Hepatic stellate cell (primary cell): Measurements from ENCODE around the gene SCAF11.

Experiments used
- DNase-seq: peaks from one replicate; pipeline ENCODE4 v3.0.0; 2011; ENCODE audit warnings: low spot score

The SCAF11 gene

DNA sequence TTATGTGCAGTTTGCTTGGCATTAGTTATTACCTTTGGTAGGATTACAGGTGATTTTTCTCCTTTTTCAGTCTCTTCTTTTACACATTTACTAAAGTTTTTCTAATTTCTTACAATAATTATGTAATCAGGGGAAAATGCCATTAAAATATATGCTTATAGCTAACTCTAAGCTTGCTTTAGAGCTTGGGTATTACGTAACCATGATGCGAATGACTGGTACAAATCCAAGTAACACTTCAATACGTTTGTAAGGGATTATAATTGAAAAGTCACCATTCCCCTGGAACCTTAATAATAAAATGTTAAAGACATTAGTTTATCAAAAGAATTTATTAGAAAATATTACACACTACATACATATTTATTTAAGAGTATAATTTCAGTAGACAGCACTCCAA, 71.6 kb downstream of the SCAF11 start:
- no peak for DNase-seq

DNA sequence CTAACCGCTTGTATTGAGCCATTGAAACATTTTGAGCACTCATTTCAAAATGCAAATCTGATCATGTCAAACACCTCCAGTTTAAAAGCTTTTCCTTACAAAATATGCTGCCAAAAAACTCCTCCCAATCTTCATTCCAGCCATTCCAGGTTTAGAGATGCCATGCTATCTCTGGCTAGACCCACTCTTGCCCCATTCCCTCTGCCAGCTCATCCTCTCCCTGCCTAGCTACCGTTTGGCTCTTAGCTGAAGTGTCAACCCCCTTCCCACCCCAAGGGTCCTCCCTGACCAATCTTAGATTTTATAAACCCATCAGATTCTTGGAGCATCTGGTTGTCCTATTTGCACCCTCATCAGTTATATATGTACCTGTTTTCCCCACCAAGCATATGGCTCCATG, 75.0 kb downstream of the SCAF11 start:
- DNase-seq: no peak

DNA sequence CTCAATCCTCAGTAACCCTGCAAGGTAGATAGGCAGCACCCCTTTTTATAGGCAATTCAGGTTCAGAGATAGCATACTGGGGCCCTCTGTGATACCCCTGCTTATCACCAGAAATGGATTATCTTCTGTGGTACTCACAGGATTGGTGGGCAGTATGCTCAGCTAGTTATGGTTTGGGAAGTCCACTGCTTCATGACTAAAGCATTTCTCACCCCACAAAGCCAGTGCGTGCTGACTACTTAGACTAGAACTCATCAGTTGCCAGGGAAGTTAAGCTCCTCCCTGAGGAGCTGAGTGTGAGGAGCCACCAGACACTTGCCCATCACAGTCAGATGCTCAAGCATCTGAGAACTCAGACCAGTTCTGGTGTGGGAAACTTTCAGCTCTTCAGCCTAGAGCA, 76.3 kb downstream of the SCAF11 start:
- DNase-seq: peak; percentile 55

DNA sequence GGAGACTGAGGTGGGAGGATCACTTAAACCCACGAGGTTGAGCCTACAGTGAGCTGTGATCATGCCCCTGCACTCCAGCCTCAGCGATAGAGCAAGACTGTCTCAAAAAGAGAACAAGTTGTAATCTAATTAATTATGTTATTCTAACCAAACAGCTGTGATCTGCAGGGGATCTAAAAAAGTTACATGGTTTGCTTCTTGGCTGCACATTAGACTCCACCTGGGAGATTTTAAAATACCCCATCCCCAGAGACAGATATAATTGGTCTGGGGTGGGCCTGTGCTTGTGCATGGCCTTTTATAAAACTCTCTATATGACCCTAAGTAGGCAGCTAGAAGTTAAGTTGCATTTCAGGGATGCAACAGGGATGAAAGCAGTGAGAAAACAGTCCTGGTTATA, 76.7 kb downstream of the SCAF11 start:
- DNase-seq: no peak

DNA sequence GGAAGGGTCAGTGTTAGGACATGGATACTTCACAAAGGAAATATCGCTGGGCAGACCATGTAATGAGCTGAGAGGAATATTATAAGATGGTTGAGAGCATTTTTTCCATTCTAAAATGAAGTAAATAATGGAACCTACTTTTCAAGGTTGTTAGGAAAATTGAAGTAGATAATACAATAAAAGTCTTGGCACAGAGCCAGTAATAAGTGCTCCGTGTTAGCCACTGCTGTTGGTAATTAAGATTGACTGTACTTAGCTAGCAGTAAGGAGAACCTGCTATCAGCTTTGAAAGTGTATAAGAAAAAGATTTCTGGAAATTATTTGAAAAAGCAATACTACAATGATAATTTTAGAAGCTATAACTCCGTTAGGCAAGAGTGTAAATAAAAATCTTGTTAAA, 77.6 kb downstream of the SCAF11 start:
- DNase-seq: no peak

DNA sequence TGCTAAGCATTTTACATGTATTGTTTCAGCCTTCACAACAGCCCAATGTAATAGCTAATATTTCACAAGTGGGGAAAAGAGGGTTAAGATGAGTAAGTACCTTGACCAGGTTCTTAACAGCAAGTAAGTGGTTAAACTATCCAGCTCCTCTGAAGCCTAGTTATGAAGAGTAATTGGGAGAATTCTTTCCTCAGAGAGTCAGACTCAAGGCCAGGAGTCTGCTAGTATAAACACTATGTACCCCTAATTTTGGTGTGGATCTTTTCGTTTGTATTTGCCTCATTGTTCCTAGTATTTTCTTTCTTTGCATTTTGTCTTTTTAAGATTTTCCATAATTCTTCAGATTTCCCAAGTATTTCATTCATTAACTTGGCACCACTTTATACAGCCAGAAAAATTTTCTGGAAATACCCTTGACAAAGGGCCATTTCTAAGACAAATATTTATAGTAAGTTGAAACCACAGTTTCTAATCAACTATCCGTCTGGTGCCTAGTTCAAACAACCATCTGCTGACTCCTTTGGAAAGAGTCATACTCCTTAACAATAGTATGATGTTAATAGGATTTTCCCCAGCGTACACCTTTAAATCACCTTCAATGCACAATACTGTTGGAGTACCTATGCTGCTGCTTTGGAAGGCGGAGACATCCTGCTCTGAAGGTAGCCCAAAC, 81.2 kb downstream of the SCAF11 start:
- DNase-seq: no peak

DNA sequence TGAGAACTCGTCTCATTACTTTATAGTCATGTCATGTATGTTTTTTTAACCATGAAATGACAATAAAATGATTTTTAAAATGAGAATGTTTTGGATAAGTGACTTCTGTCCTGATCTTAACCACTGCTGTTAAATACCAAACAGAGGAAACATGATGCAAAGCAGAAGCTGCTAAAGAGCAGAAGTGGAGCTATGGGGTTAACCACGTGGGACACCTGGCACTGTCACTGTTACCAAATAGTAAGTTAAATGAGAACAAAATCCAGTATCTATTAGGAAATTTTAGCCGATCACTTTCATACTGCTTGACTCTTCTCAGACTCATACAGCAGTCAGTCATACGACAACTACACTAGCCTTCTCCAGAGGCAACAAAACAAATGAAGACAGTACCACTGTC, 82.4 kb downstream of the SCAF11 start:
- DNase-seq: no peak

DNA sequence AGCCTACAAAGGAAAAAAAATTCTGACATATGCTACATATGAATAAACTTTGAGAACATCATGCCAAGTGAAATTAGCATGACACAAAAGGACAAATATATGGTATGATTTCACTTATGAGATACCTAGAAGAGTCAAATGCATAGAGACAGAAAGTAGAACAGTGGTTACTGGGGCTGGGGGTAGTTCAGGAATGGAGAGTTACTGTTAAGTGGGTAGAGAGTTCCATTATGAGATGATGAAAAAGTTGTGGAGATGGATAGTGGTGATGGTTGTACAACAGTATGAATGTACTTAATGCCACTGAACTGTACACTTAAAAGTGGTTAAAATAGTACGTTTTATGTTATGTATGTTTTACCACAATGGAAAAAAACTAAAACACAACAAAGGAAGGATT, 92.3 kb downstream of the SCAF11 start:
- no peak for DNase-seq

DNA sequence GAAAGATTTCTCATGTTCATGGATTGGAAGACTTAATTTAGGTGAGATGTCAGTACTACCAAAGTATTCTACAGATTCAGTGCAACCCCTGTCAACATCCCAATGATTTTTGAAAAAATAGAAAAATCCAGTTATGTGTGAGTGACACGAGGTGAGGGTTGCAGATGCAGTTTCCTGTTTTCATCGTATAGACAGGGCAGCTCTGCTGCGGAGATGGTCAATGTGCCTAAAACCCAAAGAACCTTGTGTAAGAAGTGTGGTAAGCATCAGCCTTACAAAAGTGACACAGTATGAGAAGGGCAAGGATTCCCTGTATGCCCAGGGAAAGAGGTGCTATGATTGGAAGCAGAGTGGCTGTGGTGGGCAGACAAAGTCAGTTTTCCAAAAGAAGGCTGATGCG, 94.4 kb downstream of the SCAF11 start:
- DNase-seq: no peak

DNA sequence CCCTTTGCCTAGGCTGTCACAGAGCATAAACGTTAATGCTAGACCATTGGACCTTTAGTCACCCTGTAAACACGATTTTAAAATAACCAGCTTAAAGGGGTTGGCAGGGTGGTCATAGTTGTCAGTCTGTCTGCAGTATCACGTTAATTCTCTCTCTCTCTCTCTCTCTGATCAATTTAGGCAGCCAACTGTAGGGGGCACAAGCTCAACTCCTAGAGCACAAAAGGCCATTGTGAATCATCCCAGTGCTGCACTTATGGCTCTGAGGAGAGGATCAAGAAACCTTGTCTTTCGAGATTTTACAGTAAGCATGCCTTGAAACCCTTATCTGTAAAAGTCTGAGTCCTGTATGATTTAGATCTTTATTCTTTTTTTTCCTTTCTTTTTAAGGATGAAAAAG, 97.1 kb downstream of the SCAF11 start:
- peak; percentile 12 for DNase-seq

DNA sequence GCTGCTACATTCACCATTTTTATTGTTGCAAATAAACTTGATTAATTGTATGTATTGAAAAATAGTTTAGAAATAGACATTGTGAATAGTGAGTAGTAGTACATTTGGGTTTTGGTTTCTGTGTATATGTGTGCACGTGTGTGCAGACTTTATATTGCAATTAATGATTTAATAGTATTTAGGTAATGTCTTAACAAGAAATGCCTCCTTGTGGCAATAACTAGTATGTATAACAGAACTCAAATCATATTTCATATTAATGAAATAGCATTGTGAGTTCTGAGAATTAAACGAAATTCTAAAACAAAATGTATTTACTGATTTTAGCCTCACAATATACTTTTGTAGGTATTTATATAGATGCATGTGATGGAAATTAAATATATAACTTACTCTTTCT, 100.1 kb downstream of the SCAF11 start:
- DNase-seq: no peak

DNA sequence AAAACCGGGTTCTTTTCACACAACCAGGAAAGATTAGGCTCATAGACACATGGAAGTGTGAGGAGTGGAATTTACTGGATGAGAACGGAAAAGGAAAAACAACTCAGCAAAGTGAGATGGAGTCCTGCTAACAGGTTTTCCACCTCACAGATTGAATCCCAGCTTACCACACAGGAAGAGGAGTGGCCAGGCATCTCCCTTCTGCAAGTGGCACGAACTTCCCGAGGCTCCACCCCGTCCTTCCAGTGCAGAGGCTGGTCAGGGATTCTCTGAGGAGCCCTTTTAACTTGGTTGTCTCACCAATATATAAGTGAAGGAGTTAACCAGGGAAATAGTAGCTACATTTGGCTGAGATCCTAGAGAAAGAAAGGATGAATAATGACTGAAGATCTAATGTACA, 102.8 kb downstream of the SCAF11 start:
- DNase-seq: no peak

DNA sequence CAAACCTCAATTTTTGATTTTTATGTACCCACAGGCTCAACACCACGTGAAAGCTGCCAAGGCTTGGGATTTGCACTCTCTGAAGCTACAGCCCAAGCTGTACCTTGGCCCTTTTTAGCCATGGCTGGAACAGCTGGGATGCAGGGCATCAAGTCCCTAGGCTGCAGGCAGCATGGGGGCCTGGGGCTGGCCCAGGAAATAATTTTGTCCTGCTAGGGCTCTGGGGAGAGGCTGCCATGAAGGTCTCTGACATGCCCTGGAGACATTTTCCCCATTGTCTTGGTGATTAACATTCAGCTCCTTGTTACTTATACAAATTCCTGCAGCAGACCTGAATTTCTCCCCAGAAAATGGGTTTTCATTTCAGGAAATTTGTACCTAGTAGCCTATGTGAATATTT, 103.7 kb downstream of the SCAF11 start:
- DNase-seq: no peak

DNA sequence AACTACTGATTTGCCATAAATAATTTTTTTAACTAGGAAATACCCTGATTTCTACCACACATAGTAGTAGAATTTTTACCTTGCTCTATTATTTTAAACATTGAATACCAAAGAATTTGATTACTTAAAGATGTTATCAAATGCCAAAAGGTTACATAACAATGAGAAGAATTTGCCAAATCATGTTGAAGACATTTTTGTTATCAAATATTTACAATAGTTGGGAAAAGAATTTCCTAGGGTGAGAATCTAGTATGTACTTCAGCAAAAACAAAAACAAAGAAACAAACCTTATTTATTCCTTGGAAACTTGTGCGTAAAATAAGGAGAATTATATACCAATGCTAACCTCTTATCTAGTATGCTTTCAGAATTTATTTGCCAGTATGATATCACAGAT, 107.2 kb downstream of the SCAF11 start:
- no peak for DNase-seq

DNA sequence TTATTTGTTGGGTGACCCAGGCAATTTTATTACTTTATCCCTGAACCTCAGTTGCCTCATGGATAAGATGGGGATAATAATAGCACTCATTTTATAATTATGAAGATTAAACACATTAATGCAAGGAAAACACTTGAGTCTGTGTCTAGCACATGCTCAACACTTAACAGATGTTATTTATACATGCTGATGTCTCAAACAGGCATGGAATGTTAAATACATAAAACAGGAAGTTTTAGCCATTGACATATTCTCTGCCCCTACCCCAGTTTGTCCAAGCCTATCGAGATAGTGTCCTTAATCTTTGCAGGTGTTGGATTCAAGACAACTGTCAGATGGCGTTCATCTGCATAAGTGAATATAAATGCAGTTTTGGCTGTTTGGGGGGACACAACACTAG, 109.8 kb downstream of the SCAF11 start:
- no peak for DNase-seq

DNA sequence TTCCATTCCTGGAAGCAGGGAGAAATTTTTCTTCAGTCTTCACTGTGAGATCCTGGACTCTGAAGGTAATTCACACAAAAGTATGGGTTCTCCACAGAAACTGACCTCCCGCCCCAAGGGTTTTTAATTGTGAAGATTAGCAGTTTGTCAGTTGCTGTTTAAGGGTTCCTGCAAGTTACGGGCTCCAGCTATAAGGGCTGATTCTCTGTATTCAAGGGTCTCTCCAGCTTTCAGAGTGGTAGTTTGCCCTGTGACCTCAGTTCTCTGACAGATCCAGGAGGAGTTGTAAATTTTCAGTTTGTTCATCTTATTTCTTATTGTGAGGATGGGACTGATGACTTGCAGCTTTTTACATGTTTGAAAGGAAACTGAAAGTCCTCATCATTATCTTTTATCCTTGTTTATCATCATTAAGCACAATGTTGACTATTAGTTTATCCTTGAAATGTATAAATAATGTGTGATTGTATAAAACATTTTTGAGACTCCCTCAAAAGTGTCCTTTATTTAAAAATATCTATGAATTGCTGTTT, 110.9 kb downstream of the SCAF11 start:
- DNase-seq: no peak

DNA sequence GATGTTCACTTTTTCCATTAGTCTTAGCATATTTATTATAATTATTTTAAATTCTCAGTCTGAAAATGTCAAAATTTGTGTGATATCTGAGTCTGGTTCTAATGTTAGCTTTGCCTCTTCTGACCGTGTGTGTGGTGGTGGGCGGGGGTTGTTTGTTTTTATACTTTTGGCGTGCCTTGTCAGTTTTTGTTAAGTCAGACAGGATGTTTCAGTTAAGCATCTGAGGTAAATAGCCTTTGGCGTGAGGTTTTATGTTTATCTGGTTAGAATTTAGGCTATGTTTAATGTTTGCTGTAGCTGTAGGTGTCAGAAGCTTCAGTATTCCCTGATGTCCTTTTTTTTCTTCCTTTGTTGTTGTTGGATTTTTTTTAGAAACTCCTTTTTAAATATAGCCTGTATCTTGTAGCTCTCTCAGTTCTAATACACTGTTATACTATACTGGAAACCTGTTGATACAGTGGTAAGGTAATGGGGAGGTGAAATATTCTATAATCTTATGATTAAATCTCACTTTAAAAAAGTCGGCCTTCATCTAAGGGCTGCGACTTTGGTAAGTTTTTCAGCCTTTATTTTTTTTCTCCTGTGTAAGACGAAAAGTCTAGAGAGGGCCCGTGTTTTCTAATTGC, 111.6 kb downstream of the SCAF11 start:
- no peak for DNase-seq

DNA sequence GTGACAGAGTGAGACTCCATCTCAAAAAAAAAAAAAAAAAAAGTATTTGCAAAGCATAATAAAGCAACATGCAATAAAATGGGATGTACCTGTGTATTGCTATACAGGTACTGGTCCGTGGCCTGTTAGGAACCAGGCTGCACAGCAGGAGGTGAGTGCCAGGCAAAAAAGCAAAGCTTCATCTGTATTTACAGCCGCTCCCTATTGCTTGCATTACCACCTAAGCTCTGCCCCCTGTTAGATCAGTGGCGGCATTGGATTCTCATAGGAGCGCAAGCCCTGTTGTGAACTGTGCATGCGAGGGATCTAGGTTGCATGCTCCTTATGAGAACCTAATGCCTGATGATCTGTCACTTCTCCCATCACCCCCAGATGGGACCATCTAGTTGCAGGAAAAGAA, 113.3 kb downstream of the SCAF11 start:
- DNase-seq: no peak

DNA sequence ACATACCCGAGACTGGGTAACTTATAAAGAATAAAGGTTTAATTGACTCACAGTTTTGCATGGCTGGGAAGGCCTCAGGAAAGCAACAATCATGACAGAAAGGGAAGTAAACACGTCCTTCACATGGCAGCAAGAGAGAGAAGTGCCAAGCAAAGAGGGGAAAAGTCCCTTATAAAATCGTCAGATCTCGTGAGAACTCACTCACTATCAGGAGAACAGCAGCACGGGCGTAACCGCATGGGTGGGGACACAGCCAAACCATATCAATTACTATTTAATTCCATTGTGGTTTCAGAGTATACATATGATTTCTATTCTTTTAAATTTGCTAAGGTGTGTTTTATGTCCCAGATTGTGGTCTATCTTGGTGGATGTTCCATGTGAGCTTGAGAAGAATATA, 117.9 kb downstream of the SCAF11 start:
- no peak for DNase-seq
